SK-N-SH (cell line): ENCODE data around the gene PDE4B. TPM values are rescaled to one million over a fixed set of nuclear protein-coding genes. Genes with fewer than 3 reads are reported as not detected.

Experiments used
- CTCF ChIA-PET: fragments of 300-600, 350-600 bp; formaldehyde crosslinking; extraction: SDS; loops from one replicate; lab custom pipeline; 2021; lab: Yijun Ruan, JAX
- POLR2A ChIA-PET: fragments of 350-600 bp; sonication (Branson Sonifier 250); formaldehyde crosslinking; extraction: SDS; loops from one replicate; lab custom pipeline; 2020; ENCODE audit warnings: antibody characterized with exemption, inconsistent platforms; lab: Yijun Ruan, JAX
- DNase-seq: peaks from one replicate; pipeline ENCODE4 v3.0.0; 2012
- H2AFZ ChIP-seq: fragments of 200-600 bp; sonication (generic); 2 replicates; pipeline ENCODE4 v1.8.1; 2016; ENCODE audit warnings: antibody characterized with exemption, mild to moderate bottlenecking, low read depth
- H3F3A ChIP-seq: fragments of 200-600 bp; sonication (generic); replicated peaks from 2 replicates; pipeline ENCODE3; 2016; ENCODE audit warnings: antibody characterized with exemption, mild to moderate bottlenecking; ENCODE audit not compliant: insufficient read depth
- H3K27ac ChIP-seq, 2 experiments: fragments of 200-500 bp in 1 of 2; fragments of 200-600 bp in 1 of 2; sonication (Bioruptor generic) in 1 of 2; sonication (generic), shearing (Covaris generic) in 1 of 2; 2 replicates each; pipeline versions ENCODE4 v1.5.1 to v1.6.1; 2014 to 2016; ENCODE audit warnings: low read depth in 2 of 2, inconsistent platforms in 1 of 2, low read length in 1 of 2, mild to moderate bottlenecking in 1 of 2, mixed read lengths in 1 of 2
- H3K27me3 ChIP-seq: fragments of 200-600 bp; sonication (generic), shearing (Covaris generic); 2 replicates; pipeline ENCODE4 v1.6.1; 2016; ENCODE audit warnings: mixed run types; ENCODE audit not compliant: insufficient read depth
- H3K36me3 ChIP-seq, 2 experiments: fragments of 200-500 bp in 1 of 2; fragments of 200-600 bp in 1 of 2; sonication (Bioruptor generic) in 1 of 2; sonication (generic) in 1 of 2; replicated peaks in 1 of 2; 2 replicates each; pipeline versions ENCODE3 to v1.5.1; 2014 to 2016; ENCODE audit warnings: low read length in 1 of 2, mild to moderate bottlenecking in 1 of 2; ENCODE audit not compliant: insufficient read depth in 2 of 2, control insufficient read depth in 1 of 2
- H3K4me1 ChIP-seq, 2 experiments: fragments of 200-500 bp in 1 of 2; fragments of 200-600 bp in 1 of 2; sonication (Bioruptor generic) in 1 of 2; sonication (generic), shearing (Covaris generic) in 1 of 2; 2 replicates each; pipeline versions ENCODE4 v1.5.1 to v1.6.1; 2014 to 2016; ENCODE audit warnings: low read depth in 1 of 2, low read length in 1 of 2, mixed run types in 1 of 2; ENCODE audit not compliant: insufficient read depth in 2 of 2, control insufficient read depth in 1 of 2
- H3K4me2 ChIP-seq: fragments of 200-600 bp; sonication (generic), shearing (Covaris generic); 2 replicates; pipeline ENCODE4 v1.6.1; 2017; ENCODE audit warnings: mixed run types
- H3K4me3 ChIP-seq, 2 experiments: fragments of 200-500 bp in 1 of 2; fragments of 200-600 bp in 1 of 2; sonication (Bioruptor generic) in 1 of 2; sonication (generic), shearing (Covaris generic) in 1 of 2; 2 replicates each; pipeline versions ENCODE4 v1.5.1 to v1.8.1; 2014 to 2016; ENCODE audit warnings: low read depth in 2 of 2, inconsistent platforms in 1 of 2, low read length in 1 of 2, mild to moderate bottlenecking in 1 of 2, mixed read lengths in 1 of 2, moderate library complexity in 1 of 2
- H3K79me2 ChIP-seq: fragments of 200-600 bp; sonication (generic); 2 replicates; pipeline ENCODE4 v1.8.1; 2017; ENCODE audit warnings: mild to moderate bottlenecking; ENCODE audit not compliant: insufficient read depth
- H3K9ac ChIP-seq: fragments of 200-600 bp; sonication (generic); 2 replicates; pipeline ENCODE4 v1.6.1; 2017; ENCODE audit warnings: mixed run types
- H3K9me2 ChIP-seq: fragments of 200-600 bp; sonication (generic); 2 replicates; pipeline ENCODE4 v1.6.1; 2017; ENCODE audit warnings: mixed run types
- H3K9me3 ChIP-seq: fragments of 200-600 bp; sonication (generic); 2 replicates; pipeline ENCODE4 v1.6.1; 2017; ENCODE audit warnings: mixed run types, mild to moderate bottlenecking, moderate library complexity
- H4K20me1 ChIP-seq: fragments of 200-600 bp; sonication (generic); 2 replicates; pipeline ENCODE4 v1.6.1; 2017; ENCODE audit warnings: mild to moderate bottlenecking, mixed run types; ENCODE audit not compliant: insufficient read depth
- CHD2 ChIP-seq: fragments of 150-350 bp; IDR thresholded peaks from 2 replicates; pipeline ENCODE4 v1.6.1; 2018; ENCODE audit warnings: low read length; ENCODE audit not compliant: partially characterized antibody
- FOSL2 ChIP-seq: IDR thresholded peaks from 2 replicates; pipeline ENCODE4 v1.4.0; 2012; ENCODE audit warnings: low read depth, mild to moderate bottlenecking, moderate library complexity, borderline replicate concordance
- MXI1 ChIP-seq: IDR thresholded peaks from 2 replicates; pipeline ENCODE4 v1.6.1; 2012; ENCODE audit warnings: mild to moderate bottlenecking, low read depth, low read length, improper control_type of control experiment
- NFIC ChIP-seq: IDR thresholded peaks from 2 replicates; pipeline ENCODE4 v1.4.0; 2012; ENCODE audit warnings: borderline replicate concordance
- RAD21 ChIP-seq: IDR thresholded peaks from 2 replicates; pipeline ENCODE4 v1.6.1; 2012; ENCODE audit warnings: mild to moderate bottlenecking, low read length
- RFX5 ChIP-seq: IDR thresholded peaks from 2 replicates; pipeline ENCODE4 v1.6.1; 2012; ENCODE audit warnings: mild to moderate bottlenecking, improper control_type of control experiment, low read length
- SIN3A ChIP-seq: IDR thresholded peaks from 2 replicates; pipeline ENCODE4 v1.6.1; 2012; ENCODE audit warnings: low read depth, mild to moderate bottlenecking, low read length, moderate library complexity, borderline replicate concordance
- TCF12 ChIP-seq: IDR thresholded peaks from 2 replicates; pipeline ENCODE4 v1.4.0; 2012
- TEAD4 ChIP-seq: IDR thresholded peaks from 2 replicates; pipeline ENCODE4 v1.4.0; 2012; ENCODE audit warnings: mild to moderate bottlenecking, borderline replicate concordance; ENCODE audit not compliant: insufficient read depth
- USF2 ChIP-seq: fragments of 150-350 bp; IDR thresholded peaks from 2 replicates; pipeline ENCODE4 v1.6.1; 2017; ENCODE audit warnings: antibody characterized with exemption, low read length, low read depth, borderline replicate concordance
- ZBTB33 ChIP-seq: IDR thresholded peaks from 2 replicates; pipeline ENCODE4 v1.4.0; 2012; ENCODE audit warnings: low read depth, borderline replicate concordance
- polyA plus RNA-seq, 3 experiments: library from polyadenylated mRNA; depleted of rRNA; stranded (reverse); fragments of >200 nt; gene quantifications; 2 replicates each; pipeline ENCODE4 v1.2.3, GENCODE V29; 2012
- TF ChIP-seq, protein P1 (sequence below): IDR thresholded peaks from 2 replicates; pipeline ENCODE4 v1.6.1; 2012; ENCODE audit warnings: mild to moderate bottlenecking, low read depth, low read length, moderate library complexity
- TF ChIP-seq, protein P2 (sequence below): IDR thresholded peaks from 2 replicates; pipeline ENCODE4 v1.4.0; 2012; ENCODE audit warnings: low read depth

Gene PDE4B
- polyA plus RNA-seq, 1 of the 3 experiments (the other 2 are of a cell fraction): 1.9 TPM

- no peaks in the 10 kb centered on the region for H3K4me1 ChIP-seq
- DNase-seq: no peak
Measured at GRCh38 chr1:65846866-65847265, 54.2 kb downstream of the PDE4B start.

More at GRCh38 chr1:65846866-65847265, 54.2 kb downstream of the PDE4B start:
- Histone ChIP-seq H3K9ac (no peak overlapping the region), H3K4me2 (no peak overlapping the region), H3F3A (no peaks in the 10 kb centered on the region), H2AFZ (no peak overlapping the region), H3K27ac (no peak overlapping the region), H3K79me2 (no peaks in the 10 kb centered on the region), H3K36me3 (no peaks in the 10 kb centered on the region)
- POLR2A ChIA-PET: no interaction called here
- no peak for TF ChIP-seq RAD21
- TF ChIP-seq, protein P1, sequence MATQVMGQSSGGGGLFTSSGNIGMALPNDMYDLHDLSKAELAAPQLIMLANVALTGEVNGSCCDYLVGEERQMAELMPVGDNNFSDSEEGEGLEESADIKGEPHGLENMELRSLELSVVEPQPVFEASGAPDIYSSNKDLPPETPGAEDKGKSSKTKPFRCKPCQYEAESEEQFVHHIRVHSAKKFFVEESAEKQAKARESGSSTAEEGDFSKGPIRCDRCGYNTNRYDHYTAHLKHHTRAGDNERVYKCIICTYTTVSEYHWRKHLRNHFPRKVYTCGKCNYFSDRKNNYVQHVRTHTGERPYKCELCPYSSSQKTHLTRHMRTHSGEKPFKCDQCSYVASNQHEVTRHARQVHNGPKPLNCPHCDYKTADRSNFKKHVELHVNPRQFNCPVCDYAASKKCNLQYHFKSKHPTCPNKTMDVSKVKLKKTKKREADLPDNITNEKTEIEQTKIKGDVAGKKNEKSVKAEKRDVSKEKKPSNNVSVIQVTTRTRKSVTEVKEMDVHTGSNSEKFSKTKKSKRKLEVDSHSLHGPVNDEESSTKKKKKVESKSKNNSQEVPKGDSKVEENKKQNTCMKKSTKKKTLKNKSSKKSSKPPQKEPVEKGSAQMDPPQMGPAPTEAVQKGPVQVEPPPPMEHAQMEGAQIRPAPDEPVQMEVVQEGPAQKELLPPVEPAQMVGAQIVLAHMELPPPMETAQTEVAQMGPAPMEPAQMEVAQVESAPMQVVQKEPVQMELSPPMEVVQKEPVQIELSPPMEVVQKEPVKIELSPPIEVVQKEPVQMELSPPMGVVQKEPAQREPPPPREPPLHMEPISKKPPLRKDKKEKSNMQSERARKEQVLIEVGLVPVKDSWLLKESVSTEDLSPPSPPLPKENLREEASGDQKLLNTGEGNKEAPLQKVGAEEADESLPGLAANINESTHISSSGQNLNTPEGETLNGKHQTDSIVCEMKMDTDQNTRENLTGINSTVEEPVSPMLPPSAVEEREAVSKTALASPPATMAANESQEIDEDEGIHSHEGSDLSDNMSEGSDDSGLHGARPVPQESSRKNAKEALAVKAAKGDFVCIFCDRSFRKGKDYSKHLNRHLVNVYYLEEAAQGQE: no peak
- TF ChIP-seq, protein P2, sequence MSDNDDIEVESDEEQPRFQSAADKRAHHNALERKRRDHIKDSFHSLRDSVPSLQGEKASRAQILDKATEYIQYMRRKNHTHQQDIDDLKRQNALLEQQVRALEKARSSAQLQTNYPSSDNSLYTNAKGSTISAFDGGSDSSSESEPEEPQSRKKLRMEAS: no peak
- TF ChIP-seq USF2: no peak
- no peak for TF ChIP-seq MXI1
- TF ChIP-seq SIN3A: no peak
- no peak for TF ChIP-seq TEAD4
- TF ChIP-seq FOSL2: no peak
- no peak for TF ChIP-seq RFX5
- no peak for TF ChIP-seq ZBTB33
- no peak for TF ChIP-seq TCF12
- TF ChIP-seq CHD2: no peak
- TF ChIP-seq NFIC: no peak
- TF ChIP-seq, all 33 proteins: peak for 0
- H3K9me3 ChIP-seq: no peaks in the 10 kb centered on the region
- CTCF ChIA-PET: no interaction called here
- H3K4me3 ChIP-seq: no peak overlapping the region
- H3K27me3 ChIP-seq: no peaks in the 10 kb centered on the region
- no peaks in the 10 kb centered on the region for H3K9me2 ChIP-seq
- no peaks in the 10 kb centered on the region for H4K20me1 ChIP-seq
